Urinary bladder (tissue), 4 donors: ENCODE results near the gene WNT10A. TPM values are rescaled to one million over a fixed set of nuclear protein-coding genes. Genes with fewer than 3 reads are reported as not detected.
"Not testable (repeated sequence)": the region's sequence is repeated elsewhere in the genome, so short reads cannot be mapped to it uniquely, and the experiment has no call there.

Source experiments
- DNase-seq: peaks from one replicate; pipeline ENCODE4 v3.0.0-alpha.2; 2015; ENCODE audit errors: extremely low spot score
- H3K27ac ChIP-seq: one replicate; pipeline ENCODE4 v1.5.1; 2013; ENCODE audit warnings: low read depth, mild to moderate bottlenecking, moderate library complexity
- H3K36me3 ChIP-seq: one replicate; pipeline ENCODE4 v1.6.1; 2013; ENCODE audit warnings: mild to moderate bottlenecking, moderate library complexity; ENCODE audit not compliant: insufficient read depth
- H3K4me1 ChIP-seq: one replicate; pipeline ENCODE4 v1.6.1; 2013; ENCODE audit warnings: mild to moderate bottlenecking, moderate library complexity; ENCODE audit not compliant: insufficient read depth
- H3K4me3 ChIP-seq: one replicate; pipeline ENCODE4 v1.5.1; 2013; ENCODE audit warnings: low read depth, low read length
- WGBS: extraction: QIAGEN DNeasy Blood & Tissue Kit; methylation state at CpG from one replicate; pipeline ENCODE4 v1.1.7; 2013; 5-methylcytosine and 5-hydroxymethylcytosine counted together
- polyA plus RNA-seq: library from polyadenylated mRNA; stranded (reverse); fragments of 200-250 nt; gene quantifications from one replicate; pipeline ENCODE4 v1.2.3, GENCODE V29; 2013
- small RNA-seq: library from RNA; depleted of rRNA; stranded (forward); fragments of <200 nt; gene quantifications from one replicate; pipeline ENCODE3, GENCODE V24; 2014
- total RNA-seq: library from RNA; depleted of rRNA; stranded (reverse); fragments of >200 nt; gene quantifications from one replicate; pipeline ENCODE4 v1.2.3, GENCODE V29; 2014
- donor health status: healthy with polysubstance abuse.
- donor health status: healthy.

WNT10A gene
- total and polyA plus RNA-seq, 2 donors: 1.2 to 1.9 TPM

DNA sequence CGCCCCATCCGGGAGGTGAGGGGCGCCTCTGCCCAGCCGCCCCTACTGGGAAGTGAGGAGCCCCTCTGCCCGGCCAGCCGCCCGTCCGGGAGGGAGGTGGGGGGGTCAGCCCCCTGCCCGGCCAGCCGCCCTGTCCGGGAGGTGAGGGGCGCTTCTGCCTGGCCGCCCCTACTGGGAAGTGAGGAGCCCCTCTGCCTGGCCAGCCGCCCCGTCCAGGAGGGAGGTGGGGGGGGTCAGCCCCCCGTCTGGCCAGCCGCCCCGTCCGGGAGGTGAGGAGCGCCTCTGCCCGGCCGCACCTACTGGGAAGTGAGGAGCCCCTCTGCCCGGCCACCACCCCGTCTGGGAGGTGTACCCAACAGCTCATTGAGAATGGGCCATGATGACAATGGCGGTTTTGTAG is 51.1 kb downstream of the WNT10A start:
- H3K4me1 ChIP-seq, DNase-seq, H3K27ac ChIP-seq, H3K4me3 ChIP-seq, H3K36me3 ChIP-seq: not testable (repeated sequence)
- 94% methylated on average over 16 of the region's 25 CpGs for WGBS

Small RNAs within 50 kb of the gene (small RNA-seq; reads per million reads assigned to genes)
- not detected for gene RNU6-642P

Other genes starting within 250 kb of the WNT10A start
- gene ZNF142, start 221.2 kb upstream of the WNT10A start, total RNA-seq: 8.5 TPM
- gene ZNF142, start 221.2 kb upstream of the WNT10A start, polyA plus RNA-seq: 12.8 TPM
- 24.3 TPM for gene BCS1L, start 221.2 kb upstream of the WNT10A start, total RNA-seq
- gene BCS1L, start 221.2 kb upstream of the WNT10A start, polyA plus RNA-seq: 39.5 TPM
- 20.6 TPM for gene RNF25, start 208.8 kb upstream of the WNT10A start, total RNA-seq
- 29.0 TPM for gene RNF25, start 208.8 kb upstream of the WNT10A start, polyA plus RNA-seq
- 48.6 TPM for gene STK36, start 208.8 kb upstream of the WNT10A start, total RNA-seq
- 17.9 TPM for gene STK36, start 208.8 kb upstream of the WNT10A start, polyA plus RNA-seq
- gene TTLL4, start 170.0 kb upstream of the WNT10A start, total RNA-seq: 8.8 TPM
- gene TTLL4, start 170.0 kb upstream of the WNT10A start, polyA plus RNA-seq: 9.0 TPM
- 10.3 TPM for gene CYP27A1, start 98.7 kb upstream of the WNT10A start, total RNA-seq
- gene CYP27A1, start 98.7 kb upstream of the WNT10A start, polyA plus RNA-seq: 41.1 TPM
- 1.2 TPM for gene PRKAG3, start 49.0 kb upstream of the WNT10A start, total RNA-seq
- not detected for gene PRKAG3, start 49.0 kb upstream of the WNT10A start, polyA plus RNA-seq
- gene WNT6, start 21.0 kb upstream of the WNT10A start, total RNA-seq: 0.16 TPM
- 3.0 TPM for gene WNT6, start 21.0 kb upstream of the WNT10A start, polyA plus RNA-seq
- gene CDK5R2, start 78.8 kb downstream of the WNT10A start, total RNA-seq: 0.16 TPM
- gene CDK5R2, start 78.8 kb downstream of the WNT10A start, polyA plus RNA-seq: 0.23 TPM
- not detected for gene FEV, start 104.3 kb downstream of the WNT10A start, total RNA-seq
- not detected for gene FEV, start 104.3 kb downstream of the WNT10A start, polyA plus RNA-seq
- not detected for gene CRYBA2, start 112.6 kb downstream of the WNT10A start, total RNA-seq
- not detected for gene CRYBA2, start 112.6 kb downstream of the WNT10A start, polyA plus RNA-seq
- not detected for gene CFAP65, start 160.7 kb downstream of the WNT10A start, total RNA-seq
- not detected for gene CFAP65, start 160.7 kb downstream of the WNT10A start, polyA plus RNA-seq
- gene IHH, start 180.1 kb downstream of the WNT10A start, total RNA-seq: not detected
- 0.13 TPM for gene IHH, start 180.1 kb downstream of the WNT10A start, polyA plus RNA-seq